ENCODE results near the gene SLCO4A1.

Gene SLCO4A1

GRCh38 chr20:62716198-62716940 lies 74.1 kb downstream of the SLCO4A1 start:
- no peak overlapping the region for H3K27ac ChIP-seq
- no peak overlapping the region for H3K4me3 ChIP-seq
- TF ChIP-seq CTCF (IDR thresholded peaks at IDR 0.05), result no peak

GRCh38 chr20:62716941-62717310 lies 74.6 kb downstream of the SLCO4A1 start:
- Histone ChIP-seq H3K4me3 (no peak overlapping the region), H3K27ac (no peak overlapping the region)
- TF ChIP-seq CTCF (IDR thresholded peaks at IDR 0.05), result no peak
- DNase-seq (ENCODE audit: low spot score), result no peak

More at GRCh38 chr20:62716198-62716940, 74.1 kb downstream of the SLCO4A1 start:
- no peak for DNase-seq (ENCODE audit: low spot score)

- Histone ChIP-seq H3K27ac (no peak overlapping the region), H3K4me3 (no peak overlapping the region)
- TF ChIP-seq CTCF (IDR thresholded peaks at IDR 0.05), result no peak
- DNase-seq (ENCODE audit: low spot score), result no peak
Measured at GRCh38 chr20:62717933-62718332, 75.6 kb downstream of the SLCO4A1 start.

- no peak for TF ChIP-seq CTCF (IDR thresholded peaks at IDR 0.05)
- no peak overlapping the region for H3K4me3 ChIP-seq
- H3K27ac ChIP-seq, result no peak overlapping the region
- DNase-seq (ENCODE audit: low spot score), result no peak
Measured at GRCh38 chr20:62718546-62718945, 76.2 kb downstream of the SLCO4A1 start.

- Histone ChIP-seq H3K27ac (no peak overlapping the region), H3K4me3 (no peak overlapping the region)
- DNase-seq (ENCODE audit: low spot score), result no peak
- TF ChIP-seq CTCF (IDR thresholded peaks at IDR 0.05), result no peak
Measured at GRCh38 chr20:62719250-62719935, 77.1 kb downstream of the SLCO4A1 start.
